GM21390 (cell line): ENCODE measurements around the gene SLFN11.
A peak's percentile ranks its signal among the peaks of the same experiment; 100 is the strongest.
"Not testable (repeated sequence)": the region's sequence is repeated elsewhere in the genome, so short reads cannot be mapped to it uniquely, and the experiment has no call there.

Experiments
- ATAC-seq: cut with Tn5 transposase; IDR thresholded peaks from one replicate; pipeline ENCODE4 v1.9.1; 2021; ENCODE audit not compliant: unreplicated experiment

SLFN11 gene

GRCh38 chr17:35359398-35359797, 14.0 kb downstream of the SLFN11 start:
- ATAC-seq: no peak

- no peak for ATAC-seq
These were observed 21.1 kb downstream of the SLFN11 start for GRCh38 chr17:35352284-35352683.

- ATAC-seq: no peak
These were observed 22.9 kb downstream of the SLFN11 start for GRCh38 chr17:35350493-35350892.

- ATAC-seq: no peak
These were observed 27.3 kb downstream of the SLFN11 start for GRCh38 chr17:35345926-35346771.

- ATAC-seq: no peak
These were observed 27.9 kb downstream of the SLFN11 start for GRCh38 chr17:35345445-35345925.

- no peak for ATAC-seq
These were observed 29.2 kb downstream of the SLFN11 start for GRCh38 chr17:35344262-35344661.

- ATAC-seq: no peak
These were observed 31.1 kb downstream of the SLFN11 start for GRCh38 chr17:35342276-35342675.

- no peak for ATAC-seq
These were observed 31.9 kb downstream of the SLFN11 start for GRCh38 chr17:35341411-35341992.

- no peak for ATAC-seq
These were observed 35.2 kb downstream of the SLFN11 start for GRCh38 chr17:35338230-35338629.

- no peak for ATAC-seq
These were observed 36.1 kb downstream of the SLFN11 start for GRCh38 chr17:35337364-35337763.

GRCh38 chr17:35333578-35333977, 39.8 kb downstream of the SLFN11 start:
- not testable (repeated sequence) for ATAC-seq

- no peak for ATAC-seq
These were observed 50.7 kb downstream of the SLFN11 start for GRCh38 chr17:35322749-35323148.

- no peak for ATAC-seq
These were observed 57.5 kb downstream of the SLFN11 start for GRCh38 chr17:35315971-35316370.

- no peak for ATAC-seq
These were observed 58.1 kb downstream of the SLFN11 start for GRCh38 chr17:35315283-35315682.

- ATAC-seq: no peak
These were observed 58.8 kb downstream of the SLFN11 start for GRCh38 chr17:35314415-35315216.

GRCh38 chr17:35313875-35314409, 59.5 kb downstream of the SLFN11 start:
- no peak for ATAC-seq

GRCh38 chr17:35312790-35313711, 60.4 kb downstream of the SLFN11 start:
- peak; percentile 55 for ATAC-seq

GRCh38 chr17:35312346-35312745, 61.1 kb downstream of the SLFN11 start:
- ATAC-seq: no peak

GRCh38 chr17:35309345-35309744, 64.1 kb downstream of the SLFN11 start:
- not testable (repeated sequence) for ATAC-seq
